CD4-positive, alpha-beta memory T cell (primary cell): Measurements from ENCODE around the gene SIGMAR1. TPM values are rescaled to one million over a fixed set of nuclear protein-coding genes. Genes with fewer than 3 reads are reported as not detected.

Experiments used
- CTCF ChIA-PET: fragments of 350-600 bp; sonication (Branson Sonifier 250); formaldehyde crosslinking; loops from one replicate; lab custom pipeline; 2021; ENCODE audit warnings: inconsistent platforms; ENCODE audit not compliant: partially characterized antibody; lab: Charles Lee
- POLR2A ChIA-PET: fragments of 350-600 bp; sonication (Branson Sonifier 250); formaldehyde crosslinking; loops from one replicate; lab custom pipeline; 2021; ENCODE audit not compliant: partially characterized antibody; lab: Charles Lee
- DNase-seq, 5 donors: peaks; one replicate each; pipeline versions ENCODE4 v3.0.0 to v3.0.0-alpha.2; 2020 to 2022; ENCODE audit warnings: mixed read lengths in 1 of 5
- H3K27ac ChIP-seq: one replicate; pipeline ENCODE4 v1.7.0; 2013; ENCODE audit warnings: low read depth, low read length
- H3K27me3 ChIP-seq: 2 replicates; pipeline ENCODE4 v1.7.0; 2013; ENCODE audit warnings: mild to moderate bottlenecking, low read length, moderate library complexity; ENCODE audit not compliant: insufficient read depth
- H3K36me3 ChIP-seq: 2 replicates; pipeline ENCODE4 v1.7.0; 2013; ENCODE audit warnings: mild to moderate bottlenecking, low read length, moderate library complexity; ENCODE audit not compliant: insufficient read depth
- H3K4me1 ChIP-seq: 2 replicates; pipeline ENCODE4 v1.7.0; 2013; ENCODE audit warnings: mild to moderate bottlenecking, low read length, moderate library complexity; ENCODE audit not compliant: insufficient read depth
- H3K4me3 ChIP-seq, 2 donors: one replicate each; pipeline ENCODE4 v1.7.0; 2013; ENCODE audit warnings: low read length in 2 of 2, mild to moderate bottlenecking in 1 of 2
- H3K9me3 ChIP-seq, 2 donors: one replicate each; pipeline ENCODE4 v1.7.0; 2013; ENCODE audit warnings: low read length in 2 of 2, control low read depth in 1 of 2; ENCODE audit not compliant: control insufficient read depth in 1 of 2
- H3K27ac Mint-ChIP-seq, 7 donors: one replicate each; pipeline ENCODE4 v1.8.0; 2020 to 2021; ENCODE audit warnings: mixed read lengths in 7 of 7, mild to moderate bottlenecking in 6 of 7, inconsistent platforms in 3 of 7, moderate library complexity in 3 of 7
- H3K27me3 Mint-ChIP-seq, 2 donors: one replicate each; pipeline ENCODE4 v1.8.0; 2020 to 2021; ENCODE audit warnings: mixed read lengths in 2 of 2
- H3K36me3 Mint-ChIP-seq, 2 donors: one replicate each; pipeline ENCODE4 v1.8.0; 2020 to 2021; ENCODE audit warnings: mixed read lengths in 2 of 2, inconsistent platforms in 1 of 2, mild to moderate bottlenecking in 1 of 2
- H3K4me1 Mint-ChIP-seq, 4 donors: one replicate each; pipeline ENCODE4 v1.8.0; 2020 to 2021; ENCODE audit warnings: mixed read lengths in 4 of 4, mild to moderate bottlenecking in 1 of 4
- H3K4me3 Mint-ChIP-seq, 8 donors: one replicate each; pipeline ENCODE4 v1.8.0; 2020 to 2021; ENCODE audit warnings: mixed read lengths in 8 of 8, mild to moderate bottlenecking in 7 of 8, moderate library complexity in 6 of 8, inconsistent platforms in 3 of 8
- H3K9me3 Mint-ChIP-seq, 8 donors: one replicate each; pipeline ENCODE4 v1.8.0; 2020 to 2021; ENCODE audit warnings: mixed read lengths in 8 of 8, mild to moderate bottlenecking in 5 of 8, inconsistent platforms in 3 of 8, moderate library complexity in 1 of 8
- intact Hi-C: fragments of 100-400 bp; cut with micrococcal nuclease; formaldehyde crosslinking; loops from one replicate; pipeline ENCODE4 v1.15.1; 2023
- polyA plus RNA-seq, 2 donors: library from polyadenylated mRNA; unstranded; fragments of 300-500 nt; fragmentation: Illumina TruSeq; gene quantifications; one replicate each; pipeline ENCODE4 v1.2.3, GENCODE V29; 2021
- total RNA-seq, 2 experiments: library from RNA; stranded (reverse); gene quantifications; one replicate each; pipeline ENCODE4 v1.2.3, GENCODE V29; 2021

Gene SIGMAR1
- total and polyA plus RNA-seq, 4 experiments from 2014 or later = 56.1 to 193 (median 92.6) TPM

- H3K4me1 Mint-ChIP-seq = peaks cover 12 to 32% (median 18%) of the 10 kb centered on the region in 4 donors
- no peak overlapping the region for H3K27ac ChIP-seq
- POLR2A ChIA-PET = no interaction called here
- no peaks in the 10 kb centered on the region for H3K9me3 ChIP-seq
- DNase-seq = no peak
- H3K36me3 Mint-ChIP-seq = no peaks in the 10 kb centered on the region
- H3K27ac Mint-ChIP-seq = no peak overlapping the region
- CTCF ChIA-PET = interaction anchor here (1.5 kb wide), 1 partner anchor 9 kb away, joined by 5 read pairs; no protein-coding TSS in a partner anchor
- H3K4me3 Mint-ChIP-seq = no peak overlapping the region
- no peaks in the 10 kb centered on the region for H3K9me3 Mint-ChIP-seq
- H3K4me3 ChIP-seq = no peak overlapping the region
- H3K27me3 Mint-ChIP-seq = peaks cover 53 to 80% of the 10 kb centered on the region in 2 donors
- H3K4me1 ChIP-seq = peaks cover 16% of the 10 kb centered on the region
- H3K36me3 ChIP-seq = no peaks in the 10 kb centered on the region
- H3K27me3 ChIP-seq = peaks cover 24% of the 10 kb centered on the region
- intact Hi-C loops = no loop called here
Measured at GRCh38 chr9:34585946-34586669, 51.5 kb downstream of the SIGMAR1 start.

- H3K27ac Mint-ChIP-seq = no peak overlapping the region
- Histone ChIP-seq H3K27me3 (peaks cover 15% of the 10 kb centered on the region), H3K4me3 (no peak overlapping the region), H3K4me1 (peaks cover 8% of the 10 kb centered on the region), H3K9me3 (no peaks in the 10 kb centered on the region), H3K27ac (no peak overlapping the region), H3K36me3 (no peaks in the 10 kb centered on the region)
- H3K4me3 Mint-ChIP-seq = no peak overlapping the region
- POLR2A ChIA-PET = no interaction called here
- no peaks in the 10 kb centered on the region for H3K9me3 Mint-ChIP-seq
- no peak for DNase-seq
- intact Hi-C loops = no loop called here
- H3K4me1 Mint-ChIP-seq = peaks cover 7 to 21% (median 11%) of the 10 kb centered on the region in 4 donors
- CTCF ChIA-PET = interaction anchor here (0.7 to 1.5 kb wide), 2 partner anchors 10 to 181 kb away, joined by 4 to 5 read pairs; no protein-coding TSS in a partner anchor
- H3K27me3 Mint-ChIP-seq = peaks cover 57 to 83% of the 10 kb centered on the region in 2 donors
- no peaks in the 10 kb centered on the region for H3K36me3 Mint-ChIP-seq
Measured at GRCh38 chr9:34584970-34585369, 52.6 kb downstream of the SIGMAR1 start.

Other genes with a start within 250 kb of the SIGMAR1 start
- gene FAM219A, start 179.2 kb downstream of the SIGMAR1 start, total RNA-seq = 10 to 100 TPM; 13.9 to 16.3 TPM
- 1 to 10 TPM in 1 of 2 donors, under 1 TPM in 1; 0.33 to 1.4 TPM for gene FAM219A, start 179.2 kb downstream of the SIGMAR1 start, polyA plus RNA-seq
- gene DNAI1, start 179.0 kb downstream of the SIGMAR1 start, total RNA-seq = not detected
- not detected for gene DNAI1, start 179.0 kb downstream of the SIGMAR1 start, polyA plus RNA-seq
- not detected for gene ENHO, start 114.8 kb downstream of the SIGMAR1 start, total RNA-seq
- gene ENHO, start 114.8 kb downstream of the SIGMAR1 start, polyA plus RNA-seq = under 1 TPM in 1 of 2 donors, not detected in 1; 0.47 TPM
- not detected for gene CNTFR, start 48.1 kb downstream of the SIGMAR1 start, total RNA-seq
- not detected for gene CNTFR, start 48.1 kb downstream of the SIGMAR1 start, polyA plus RNA-seq
- gene RPP25L, start 25.7 kb downstream of the SIGMAR1 start, total RNA-seq = 10 to 100 TPM; 28.5 to 28.9 TPM
- 10 to 100 TPM; 39.1 to 46.5 TPM for gene RPP25L, start 25.7 kb downstream of the SIGMAR1 start, polyA plus RNA-seq
- gene DCTN3, start 17.3 kb downstream of the SIGMAR1 start, total RNA-seq = 10 to 100 TPM; 57.8 to 62.0 TPM
- gene DCTN3, start 17.3 kb downstream of the SIGMAR1 start, polyA plus RNA-seq = 100 to 1,000 TPM; 112 to 144 TPM
- not detected for gene ARID3C, start 8.7 kb downstream of the SIGMAR1 start, total RNA-seq
- not detected for gene ARID3C, start 8.7 kb downstream of the SIGMAR1 start, polyA plus RNA-seq
- 100 to 1,000 TPM; 251 to 261 TPM for gene GALT, start 8.9 kb upstream of the SIGMAR1 start, total RNA-seq
- gene GALT, start 8.9 kb upstream of the SIGMAR1 start, polyA plus RNA-seq = 10 to 100 TPM; 81.9 to 82.9 TPM
- gene IL11RA, start 14.4 kb upstream of the SIGMAR1 start, total RNA-seq = 100 to 1,000 TPM; 204 to 209 TPM
- gene IL11RA, start 14.4 kb upstream of the SIGMAR1 start, polyA plus RNA-seq = 10 to 100 TPM; 13.6 to 18.4 TPM
- gene CCL27, start 24.9 kb upstream of the SIGMAR1 start, total RNA-seq = not detected
- under 1 TPM in 1 of 2 donors, not detected in 1; 0.59 TPM for gene CCL27, start 24.9 kb upstream of the SIGMAR1 start, polyA plus RNA-seq
- not detected for gene CCL19, start 53.5 kb upstream of the SIGMAR1 start, total RNA-seq
- not detected for gene CCL19, start 53.5 kb upstream of the SIGMAR1 start, polyA plus RNA-seq
- not detected for gene CCL21, start 72.3 kb upstream of the SIGMAR1 start, total RNA-seq
- gene CCL21, start 72.3 kb upstream of the SIGMAR1 start, polyA plus RNA-seq = not detected